Thyroid gland (tissue), 4 donors: ENCODE results near the gene LHFPL2. TPM values are rescaled to one million over a fixed set of nuclear protein-coding genes. Genes with fewer than 3 reads are reported as not detected.
A peak's percentile ranks its signal among the peaks of the same experiment; 100 is the strongest.

ENCODE experiments used
- DNase-seq, 2 donors: peaks; one replicate each; pipeline ENCODE4 v3.0.0-alpha.2; 2019
- H3K27ac ChIP-seq, 3 donors: fragments of 200-600 bp; sonication (generic); 1 replicate in 2 of 3; 2 replicates in 1 of 3; pipeline ENCODE4 v1.5.1; 2016 to 2019; ENCODE audit warnings: mild to moderate bottlenecking in 1 of 3, moderate library complexity in 1 of 3
- H3K27me3 ChIP-seq: fragments of 200-600 bp; sonication (generic); one replicate; pipeline ENCODE4 v1.5.1; 2019
- H3K36me3 ChIP-seq, 2 donors: fragments of 200-600 bp; sonication (generic); one replicate each; pipeline ENCODE4 v1.5.1; 2016 to 2019
- H3K4me1 ChIP-seq, 2 donors: fragments of 200-600 bp; sonication (generic); one replicate each; pipeline ENCODE4 v1.5.1; 2017 to 2019
- H3K4me3 ChIP-seq, 3 donors: fragments of 200-600 bp; sonication (generic); replicated peaks in 1 of 3; 1 replicate in 2 of 3; 2 replicates in 1 of 3; pipeline ENCODE4 v1.5.1; 2016; ENCODE audit warnings: mild to moderate bottlenecking in 1 of 3
- H3K9me3 ChIP-seq: fragments of 200-600 bp; sonication (generic); one replicate; pipeline ENCODE4 v1.5.1; 2017
- POLR2A ChIP-seq, 2 donors: fragments of 450-650 bp; IDR thresholded peaks; one replicate each; pipeline ENCODE4 v1.6.1; 2017; ENCODE audit warnings: antibody characterized with exemption in 2 of 2, mild to moderate bottlenecking in 2 of 2, moderate library complexity in 1 of 2
- WGBS, 2 donors: methylation state at CpG; one replicate each; pipeline ENCODE4 v1.1.5; 2017; 5-methylcytosine and 5-hydroxymethylcytosine counted together
- intact Hi-C: fragments of 100-400 bp; cut with DNase I; formaldehyde crosslinking; loops from one replicate; pipeline ENCODE4 v1.15.1; 2023
- total RNA-seq, 4 donors: library from RNA; depleted of rRNA; stranded (reverse); fragments of >200 nt; gene quantifications; one replicate each; pipeline ENCODE4 v1.2.3, GENCODE V29; 2016
- TF ChIP-seq, protein P1 (sequence below), 6 experiments: fragments of 200-600 bp in 3 of 6; fragments of 450-650 bp in 3 of 6; sonication (generic) in 3 of 6; IDR thresholded peaks; one replicate each; pipeline ENCODE4 v1.5.1; 2016 to 2019; ENCODE audit warnings: antibody characterized with exemption in 6 of 6, mild to moderate bottlenecking in 2 of 6, inconsistent platforms in 1 of 6, moderate library complexity in 1 of 6

Gene LHFPL2
- total RNA-seq, 4 donors from 2014 or later, result 17.6 to 25.7 (median 23.7) TPM

- no peak for DNase-seq
- peaks cover 19 to 20% of the 10 kb centered on the region in 2 donors for H3K4me1 ChIP-seq
- intact Hi-C loops, result no loop called here
- H3K36me3 ChIP-seq, result no peaks in the 10 kb centered on the region
- TF ChIP-seq POLR2A (IDR thresholded peaks at IDR 0.05), result no peak
- TF ChIP-seq, protein P1, sequence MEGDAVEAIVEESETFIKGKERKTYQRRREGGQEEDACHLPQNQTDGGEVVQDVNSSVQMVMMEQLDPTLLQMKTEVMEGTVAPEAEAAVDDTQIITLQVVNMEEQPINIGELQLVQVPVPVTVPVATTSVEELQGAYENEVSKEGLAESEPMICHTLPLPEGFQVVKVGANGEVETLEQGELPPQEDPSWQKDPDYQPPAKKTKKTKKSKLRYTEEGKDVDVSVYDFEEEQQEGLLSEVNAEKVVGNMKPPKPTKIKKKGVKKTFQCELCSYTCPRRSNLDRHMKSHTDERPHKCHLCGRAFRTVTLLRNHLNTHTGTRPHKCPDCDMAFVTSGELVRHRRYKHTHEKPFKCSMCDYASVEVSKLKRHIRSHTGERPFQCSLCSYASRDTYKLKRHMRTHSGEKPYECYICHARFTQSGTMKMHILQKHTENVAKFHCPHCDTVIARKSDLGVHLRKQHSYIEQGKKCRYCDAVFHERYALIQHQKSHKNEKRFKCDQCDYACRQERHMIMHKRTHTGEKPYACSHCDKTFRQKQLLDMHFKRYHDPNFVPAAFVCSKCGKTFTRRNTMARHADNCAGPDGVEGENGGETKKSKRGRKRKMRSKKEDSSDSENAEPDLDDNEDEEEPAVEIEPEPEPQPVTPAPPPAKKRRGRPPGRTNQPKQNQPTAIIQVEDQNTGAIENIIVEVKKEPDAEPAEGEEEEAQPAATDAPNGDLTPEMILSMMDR (IDR thresholded peaks at IDR 0.05), result no peak
- H3K27ac ChIP-seq, result peak overlapping the region in 1 of 3 donors; percentile 26
- H3K4me3 ChIP-seq, result no peak overlapping the region
- H3K9me3 ChIP-seq, result no peaks in the 10 kb centered on the region
- H3K27me3 ChIP-seq, result no peaks in the 10 kb centered on the region
- 84 to 92% methylated on average over 7 of the region's 7 CpGs for WGBS, 2 donors
Measured at GRCh38 chr5:78566747-78567425, 81.7 kb downstream of the LHFPL2 start.

- DNase-seq, result no peak
- H3K27ac ChIP-seq, result no peak overlapping the region
- H3K4me1 ChIP-seq, result peaks cover 19 to 20% of the 10 kb centered on the region in 2 donors
- WGBS, 2 donors, result 95 to 100% methylated on average over 1 of the region's 1 CpG
- no peaks in the 10 kb centered on the region for H3K36me3 ChIP-seq
- TF ChIP-seq, protein P1 (IDR thresholded peaks at IDR 0.05), result no peak
- TF ChIP-seq POLR2A (IDR thresholded peaks at IDR 0.05), result no peak
- H3K27me3 ChIP-seq, result no peaks in the 10 kb centered on the region
- H3K4me3 ChIP-seq, result no peak overlapping the region
- intact Hi-C loops, result no loop called here
- no peaks in the 10 kb centered on the region for H3K9me3 ChIP-seq
Measured at GRCh38 chr5:78565395-78565794, 83.2 kb downstream of the LHFPL2 start.

DNA sequence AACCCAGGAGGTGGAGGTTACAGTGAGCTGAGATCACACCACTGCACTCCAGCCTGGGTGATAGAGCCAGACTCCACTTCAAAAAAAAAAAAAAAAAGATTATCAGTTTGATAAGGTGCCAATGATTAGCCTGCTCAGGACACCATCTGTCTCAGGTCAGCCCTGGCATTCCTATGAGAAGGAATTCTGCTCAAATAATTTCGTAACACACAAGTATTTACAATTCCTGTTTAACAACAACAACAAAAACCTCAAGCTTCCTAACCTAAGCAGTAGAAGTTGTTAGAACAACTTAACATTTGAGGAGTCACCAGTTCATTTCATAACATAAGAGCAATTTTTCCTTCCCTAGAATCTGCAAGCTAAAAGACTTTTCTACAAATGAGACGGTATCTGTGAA lies 85.0 kb downstream of the LHFPL2 start:
- Histone ChIP-seq H3K9me3 (no peaks in the 10 kb centered on the region), H3K36me3 (no peaks in the 10 kb centered on the region), H3K27ac (no peak overlapping the region), H3K4me1 (peaks cover 7 to 12% of the 10 kb centered on the region in 2 donors), H3K27me3 (no peaks in the 10 kb centered on the region), H3K4me3 (no peak overlapping the region)
- TF ChIP-seq, protein P1 (IDR thresholded peaks at IDR 0.05), result no peak
- no peak for TF ChIP-seq POLR2A (IDR thresholded peaks at IDR 0.05)
- DNase-seq, result no peak
- 71 to 95% methylated on average over 2 of the region's 2 CpGs for WGBS, 2 donors
- intact Hi-C loops, result no loop called here

DNA sequence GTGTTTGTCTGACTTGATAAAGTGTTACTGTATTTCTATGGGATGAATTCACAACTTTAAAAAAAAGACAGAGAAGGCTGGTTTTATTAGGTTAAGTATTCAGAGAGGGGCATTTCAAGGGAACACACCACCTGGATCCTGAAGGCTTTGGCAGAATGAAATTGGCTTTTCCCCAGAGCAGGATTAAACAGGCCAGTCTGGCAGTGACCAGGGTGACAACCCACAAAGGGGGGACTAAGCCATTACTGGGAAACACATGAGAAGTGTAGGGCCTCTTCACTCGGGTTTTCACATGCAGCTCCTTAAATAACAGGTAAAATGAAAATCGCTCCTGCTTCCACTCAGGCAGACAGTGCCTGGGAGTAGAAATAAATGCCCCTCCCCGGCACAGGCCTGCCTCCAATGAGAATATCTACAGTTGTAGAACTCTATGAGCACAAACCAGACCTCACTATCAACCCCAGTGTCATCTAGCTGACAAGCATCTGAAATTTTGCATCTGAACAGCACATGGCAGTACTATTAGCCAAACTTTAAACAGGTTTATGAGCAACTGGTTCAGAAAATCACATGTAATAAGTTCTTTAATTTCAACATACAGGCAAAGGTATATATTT lies 85.8 kb downstream of the LHFPL2 start:
- H3K4me1 ChIP-seq, result peaks cover 3 to 4% of the 10 kb centered on the region in 2 donors
- no peaks in the 10 kb centered on the region for H3K36me3 ChIP-seq
- no peak overlapping the region for H3K27ac ChIP-seq
- intact Hi-C loops, result no loop called here
- TF ChIP-seq, protein P1 (IDR thresholded peaks at IDR 0.05), result no peak
- no peak for TF ChIP-seq POLR2A (IDR thresholded peaks at IDR 0.05)
- WGBS, 2 donors, result 72 to 77% methylated on average over 3 of the region's 3 CpGs
- no peaks in the 10 kb centered on the region for H3K9me3 ChIP-seq
- no peak for DNase-seq
- no peak overlapping the region for H3K4me3 ChIP-seq
- no peaks in the 10 kb centered on the region for H3K27me3 ChIP-seq

GRCh38 chr5:78562001-78562400 lies 86.6 kb downstream of the LHFPL2 start:
- no peak overlapping the region for H3K4me3 ChIP-seq
- no peaks in the 10 kb centered on the region for H3K9me3 ChIP-seq
- no peaks in the 10 kb centered on the region for H3K4me1 ChIP-seq
- WGBS, 2 donors, result 100% methylated on average over 3 of the region's 3 CpGs
- H3K36me3 ChIP-seq, result no peaks in the 10 kb centered on the region
- no peak for DNase-seq
- no peaks in the 10 kb centered on the region for H3K27me3 ChIP-seq
- TF ChIP-seq POLR2A (IDR thresholded peaks at IDR 0.05), result no peak
- TF ChIP-seq, protein P1 (IDR thresholded peaks at IDR 0.05), result no peak
- intact Hi-C loops, result no loop called here
- no peak overlapping the region for H3K27ac ChIP-seq
